ENCODE measurements around the gene NEB.

- TF ChIP-seq CTCF (IDR thresholded peaks at IDR 0.05), result no peak
- no peak for TF ChIP-seq POLR2AphosphoS5 (IDR thresholded peaks at IDR 0.05)
- no peak for TF ChIP-seq POLR2A (IDR thresholded peaks at IDR 0.05)
Measured at GRCh38 chr2:151506170-151506569, 228.1 kb downstream of the NEB start.

Data from transverse colon (tissue), 4 donors.